Frontal cortex (tissue), 4 donors: ENCODE measurements around the gene UBALD2. TPM values are rescaled to one million over a fixed set of nuclear protein-coding genes. Genes with fewer than 3 reads are reported as not detected.

Source experiments
- DNase-seq, 2 donors: peaks; one replicate each; pipeline ENCODE4 v3.0.0; 2012; ENCODE audit warnings: low spot score in 2 of 2
- FAIRE-seq: peaks from 2 replicates; lab custom pipeline; 2012; peaks lifted over from hg19 to GRCh38; lab: Jason Lieb, UNC
- small RNA-seq: library from RNA; depleted of rRNA; stranded (forward); fragments of <200 nt; gene quantifications from one replicate; pipeline ENCODE3, GENCODE V24; 2014
- total RNA-seq: library from RNA; depleted of rRNA; stranded (reverse); fragments of >200 nt; gene quantifications from one replicate; pipeline ENCODE4 v1.2.3, GENCODE V29; 2014
- donor health status: control.
- donor health status: control.
- donor health status: control.

UBALD2 gene
- total RNA-seq, 1 donor from 2014 or later = 3.3 TPM

DNA sequence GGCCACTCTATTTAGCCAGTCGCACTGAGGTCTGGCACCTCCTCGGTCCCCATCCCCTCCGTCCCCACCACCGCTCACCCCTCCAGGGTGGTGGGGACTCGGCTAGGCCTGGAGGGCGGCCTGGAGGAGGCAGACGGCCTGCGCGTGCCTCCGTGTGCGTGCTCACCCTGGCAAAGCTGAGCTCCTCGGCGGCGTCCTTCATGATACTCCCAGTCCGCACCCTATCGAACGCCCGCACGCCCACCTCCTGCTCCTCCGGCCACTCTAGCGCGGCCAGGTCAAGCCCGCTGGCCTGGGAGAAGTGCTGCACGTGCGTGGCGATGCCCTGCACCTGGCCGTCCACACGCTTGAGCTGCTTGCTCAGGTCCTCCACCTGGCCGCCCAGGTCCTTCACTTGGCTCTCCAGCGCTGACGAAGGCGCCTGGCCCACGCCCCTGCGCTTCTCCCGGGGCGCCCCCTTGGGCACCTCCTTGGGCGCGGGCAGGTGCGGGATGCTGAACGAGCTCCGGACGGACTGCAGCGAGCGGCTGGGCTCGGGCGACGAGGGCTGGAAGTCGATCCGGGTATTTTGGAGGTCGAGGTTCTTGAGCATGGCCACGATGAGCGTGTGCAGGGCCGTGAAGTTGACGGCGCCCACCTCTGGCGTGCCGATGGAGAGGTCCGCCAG is 42.3 kb downstream of the UBALD2 start:
- DNase-seq = no peak
- FAIRE-seq = no peak

- FAIRE-seq (no peak), DNase-seq (no peak)
Observed at GRCh38 chr17:76307966-76308338, 42.8 kb downstream of the UBALD2 start, which contains the start of gene QRICH2. TSS of gene QRICH2 (minus strand) at chr17:76308276. CDS start at chr17:76307998, 278 bp downstream.

DNA sequence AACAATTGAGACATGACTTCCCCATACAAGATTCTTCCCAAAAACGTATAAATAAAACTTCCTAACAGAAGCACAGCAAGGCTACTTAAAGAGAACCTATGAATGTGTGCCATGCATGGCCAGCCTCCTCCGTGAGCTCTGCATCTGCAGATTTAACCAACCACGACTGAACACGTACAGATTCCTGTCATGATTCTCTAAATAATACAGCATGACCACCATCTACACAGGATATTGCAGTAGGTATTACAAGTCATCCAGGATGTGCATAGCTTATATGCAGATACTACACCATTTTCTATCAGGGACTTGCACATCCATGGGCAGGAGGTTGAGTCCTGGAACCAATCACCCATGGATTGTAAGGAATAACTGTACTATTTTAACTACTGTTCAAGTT is 44.3 kb downstream of the UBALD2 start:
- FAIRE-seq (no peak), DNase-seq (no peak)

DNA sequence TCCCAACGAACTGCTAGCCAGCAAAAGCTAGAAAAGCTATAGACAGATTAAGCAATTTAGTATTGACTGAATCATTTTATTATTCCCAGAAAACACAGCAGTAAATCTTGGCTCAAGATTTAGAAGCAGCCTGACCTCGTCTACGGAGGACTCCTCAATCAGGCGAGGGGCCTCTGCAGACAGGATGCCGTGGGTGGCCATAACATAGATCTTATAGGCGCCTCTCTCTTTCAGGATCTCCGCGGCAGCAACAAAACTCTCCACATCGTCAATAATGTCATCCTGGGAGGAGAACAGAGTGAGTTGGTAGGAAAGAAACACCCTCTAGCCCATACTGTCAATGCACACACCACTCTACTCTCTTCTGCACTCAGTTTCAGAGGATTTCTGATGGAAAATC is 47.6 kb downstream of the UBALD2 start:
- no peak for FAIRE-seq
- no peak for DNase-seq

GRCh38 chr17:76314392-76315227 is 49.5 kb downstream of the UBALD2 start:
- DNase-seq = no peak
- no peak for FAIRE-seq

DNA sequence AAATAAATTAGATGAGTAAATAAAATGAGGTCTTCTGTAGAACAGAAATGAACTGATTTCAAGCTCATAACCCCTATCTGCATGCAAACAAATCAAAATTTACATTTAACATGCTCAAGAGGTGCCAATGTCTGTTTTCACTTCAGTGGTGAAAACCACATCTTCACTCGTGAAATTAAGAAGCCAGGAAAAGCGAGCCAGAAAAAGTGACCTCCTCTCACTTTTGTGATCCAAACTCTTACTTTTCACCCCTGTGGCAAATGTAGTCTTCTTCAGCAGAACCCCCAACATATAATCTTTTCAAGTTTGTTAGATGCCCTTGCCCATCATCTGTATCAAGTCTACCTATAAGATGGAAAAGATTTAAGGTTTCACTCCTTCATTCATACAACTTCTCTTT is 52.4 kb downstream of the UBALD2 start:
- FAIRE-seq (no peak), DNase-seq (no peak)

DNA sequence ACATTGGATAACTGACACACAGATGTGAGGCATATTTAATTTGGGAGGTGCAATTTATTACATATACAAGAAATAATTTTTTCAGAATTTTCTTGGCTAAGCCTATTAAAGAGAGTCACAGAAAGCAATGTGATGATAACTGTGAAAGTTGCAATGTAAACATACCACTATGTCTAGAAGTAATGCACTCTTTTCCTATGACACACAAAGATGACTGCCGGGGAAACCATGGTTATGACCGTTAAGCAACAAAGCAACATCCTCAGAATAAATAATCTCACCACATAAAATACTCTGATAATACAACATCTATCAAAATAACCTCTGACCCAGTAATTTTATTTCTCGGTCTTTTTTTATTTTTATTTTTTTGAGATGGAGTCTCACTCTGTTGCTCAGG is 53.4 kb downstream of the UBALD2 start:
- FAIRE-seq (no peak), DNase-seq (no peak)

Small RNA genes lying within 50 kb of the gene (small RNA-seq; reads per million reads assigned to genes)
- gene RF00019 = not detected

Other genes with a start within 250 kb of the UBALD2 start
- not detected for gene EVPL, start 238.0 kb upstream of the UBALD2 start, total RNA-seq
- 16.7 TPM for gene SRP68, start 192.8 kb upstream of the UBALD2 start, total RNA-seq
- not detected for gene GALR2, start 190.6 kb upstream of the UBALD2 start, total RNA-seq
- gene ZACN, start 186.2 kb upstream of the UBALD2 start, total RNA-seq = not detected
- gene EXOC7, start 161.6 kb upstream of the UBALD2 start, total RNA-seq = 112 TPM
- gene FOXJ1, start 124.1 kb upstream of the UBALD2 start, total RNA-seq = 0.82 TPM
- gene RNF157, start 24.9 kb upstream of the UBALD2 start, total RNA-seq = 18.3 TPM
- 6.9 TPM for gene QRICH2, start 42.9 kb downstream of the UBALD2 start, total RNA-seq
- 52.2 TPM for gene PRPSAP1, start 88.6 kb downstream of the UBALD2 start, total RNA-seq
- 1.6 TPM for gene SPHK1, start 119.3 kb downstream of the UBALD2 start, total RNA-seq
- gene UBE2O, start 187.8 kb downstream of the UBALD2 start, total RNA-seq = 37.5 TPM
- not detected for gene AANAT, start 202.3 kb downstream of the UBALD2 start, total RNA-seq
- gene RHBDF2, start 236.1 kb downstream of the UBALD2 start, total RNA-seq = 1.6 TPM